HG03520 (cell line): Measurements from ENCODE around the gene SCGB2A2.

Source experiments
- ATAC-seq: cut with Tn5 transposase; IDR thresholded peaks from one replicate; pipeline ENCODE4 v1.9.1; 2021; ENCODE audit warnings: mild to moderate bottlenecking, moderate library complexity; ENCODE audit not compliant: unreplicated experiment

Gene SCGB2A2

GRCh38 chr11:62269654-62270278 is at the start of gene SCGB2A2:
Gene SCGB2A2, plus strand, starts transcription at chr11:62270158. Its CDS starts 59 bp downstream, at chr11:62270217.
- no peak for ATAC-seq

- ATAC-seq = no peak
Observed at GRCh38 chr11:62221498-62221897, 48.5 kb upstream of the SCGB2A2 start.

GRCh38 chr11:62223095-62223494 is 46.9 kb upstream of the SCGB2A2 start:
- ATAC-seq = no peak

- ATAC-seq = no peak
Observed at GRCh38 chr11:62233730-62234129, 36.2 kb upstream of the SCGB2A2 start.

- no peak for ATAC-seq
Observed at GRCh38 chr11:62236187-62236586, 33.8 kb upstream of the SCGB2A2 start.

GRCh38 chr11:62237499-62237898 is 32.5 kb upstream of the SCGB2A2 start:
- ATAC-seq = no peak

- ATAC-seq = no peak
Observed at GRCh38 chr11:62238151-62238550, 31.8 kb upstream of the SCGB2A2 start.

GRCh38 chr11:62241095-62241494 is 28.9 kb upstream of the SCGB2A2 start:
- ATAC-seq = no peak

- no peak for ATAC-seq
Observed at GRCh38 chr11:62242021-62242420, 27.9 kb upstream of the SCGB2A2 start, which contains the start of gene SCGB1D2. Gene SCGB1D2, plus strand, starts transcription at chr11:62242239. Its CDS starts 69 bp downstream, at chr11:62242308.

GRCh38 chr11:62245271-62245753 is 24.6 kb upstream of the SCGB2A2 start:
- ATAC-seq = no peak

GRCh38 chr11:62251698-62252097 is 18.3 kb upstream of the SCGB2A2 start:
- no peak for ATAC-seq

- no peak for ATAC-seq
Observed at GRCh38 chr11:62253999-62254542, 15.9 kb upstream of the SCGB2A2 start.

- no peak for ATAC-seq
Observed at GRCh38 chr11:62256281-62256680, 13.7 kb upstream of the SCGB2A2 start.

- ATAC-seq = no peak
Observed at GRCh38 chr11:62260261-62260953, 9.6 kb upstream of the SCGB2A2 start.

GRCh38 chr11:62264004-62264403 is 6.0 kb upstream of the SCGB2A2 start:
- ATAC-seq = no peak

- no peak for ATAC-seq
Observed at GRCh38 chr11:62266558-62266957, 3.4 kb upstream of the SCGB2A2 start.

GRCh38 chr11:62267050-62267449 is 2.9 kb upstream of the SCGB2A2 start:
- no peak for ATAC-seq

GRCh38 chr11:62267576-62267975 is 2.4 kb upstream of the SCGB2A2 start:
- no peak for ATAC-seq

GRCh38 chr11:62273284-62273683 is 3.3 kb downstream of the SCGB2A2 start:
- no peak for ATAC-seq

GRCh38 chr11:62273789-62274275 is 3.9 kb downstream of the SCGB2A2 start:
- ATAC-seq = no peak

GRCh38 chr11:62280452-62280851 is 10.5 kb downstream of the SCGB2A2 start:
- ATAC-seq = no peak

GRCh38 chr11:62295504-62295903 is 25.5 kb downstream of the SCGB2A2 start:
- no peak for ATAC-seq
